GM12801 (cell line): ENCODE measurements around the gene PDE8B.

Source experiments
- TF ChIP-seq, protein P1 (sequence below): IDR thresholded peaks from one replicate; pipeline ENCODE4 v1.5.1; 2011; ENCODE audit warnings: control low read depth; ENCODE audit not compliant: insufficient read length; ENCODE audit errors: extremely low read depth

Gene PDE8B

DNA sequence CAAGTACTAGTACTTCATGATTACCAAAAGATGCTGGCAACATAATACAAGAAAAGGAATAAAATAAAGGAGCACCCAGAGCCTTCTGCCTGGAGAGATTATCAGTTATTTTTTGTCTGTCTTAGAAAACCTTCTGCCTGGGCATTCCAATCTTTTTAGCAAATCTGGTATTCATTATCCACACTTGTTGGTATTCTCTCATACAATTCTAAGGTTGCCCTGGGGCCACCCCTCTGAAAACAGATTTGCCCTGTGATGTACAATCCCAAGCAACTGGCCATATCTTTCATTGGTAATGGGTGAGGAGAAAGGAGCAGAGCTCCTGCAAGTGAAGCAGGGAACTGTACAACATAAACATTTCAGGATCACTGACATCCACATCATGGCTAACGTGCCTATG, 233.9 kb downstream of the PDE8B start:
- TF ChIP-seq, protein P1, sequence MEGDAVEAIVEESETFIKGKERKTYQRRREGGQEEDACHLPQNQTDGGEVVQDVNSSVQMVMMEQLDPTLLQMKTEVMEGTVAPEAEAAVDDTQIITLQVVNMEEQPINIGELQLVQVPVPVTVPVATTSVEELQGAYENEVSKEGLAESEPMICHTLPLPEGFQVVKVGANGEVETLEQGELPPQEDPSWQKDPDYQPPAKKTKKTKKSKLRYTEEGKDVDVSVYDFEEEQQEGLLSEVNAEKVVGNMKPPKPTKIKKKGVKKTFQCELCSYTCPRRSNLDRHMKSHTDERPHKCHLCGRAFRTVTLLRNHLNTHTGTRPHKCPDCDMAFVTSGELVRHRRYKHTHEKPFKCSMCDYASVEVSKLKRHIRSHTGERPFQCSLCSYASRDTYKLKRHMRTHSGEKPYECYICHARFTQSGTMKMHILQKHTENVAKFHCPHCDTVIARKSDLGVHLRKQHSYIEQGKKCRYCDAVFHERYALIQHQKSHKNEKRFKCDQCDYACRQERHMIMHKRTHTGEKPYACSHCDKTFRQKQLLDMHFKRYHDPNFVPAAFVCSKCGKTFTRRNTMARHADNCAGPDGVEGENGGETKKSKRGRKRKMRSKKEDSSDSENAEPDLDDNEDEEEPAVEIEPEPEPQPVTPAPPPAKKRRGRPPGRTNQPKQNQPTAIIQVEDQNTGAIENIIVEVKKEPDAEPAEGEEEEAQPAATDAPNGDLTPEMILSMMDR, result no peak

DNA sequence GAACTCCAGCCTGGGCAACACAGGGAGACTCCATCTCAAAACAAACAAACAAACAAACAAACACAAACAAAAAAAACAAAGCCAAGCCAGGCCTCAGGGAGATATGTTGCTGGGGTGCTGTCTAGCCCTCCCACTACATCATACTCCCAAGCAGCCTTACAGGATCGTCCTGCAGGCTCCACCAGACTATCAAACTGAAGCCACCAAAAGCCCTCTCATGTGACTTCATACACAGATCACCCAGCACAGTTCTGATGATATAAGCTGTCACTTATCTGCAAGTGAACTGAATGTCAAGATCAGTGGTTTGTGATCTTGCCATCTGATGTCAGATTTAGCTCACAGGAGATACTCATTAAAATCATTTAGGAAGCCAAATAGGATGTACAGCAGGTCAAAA, 238.4 kb downstream of the PDE8B start:
- TF ChIP-seq, protein P1, result no peak

DNA sequence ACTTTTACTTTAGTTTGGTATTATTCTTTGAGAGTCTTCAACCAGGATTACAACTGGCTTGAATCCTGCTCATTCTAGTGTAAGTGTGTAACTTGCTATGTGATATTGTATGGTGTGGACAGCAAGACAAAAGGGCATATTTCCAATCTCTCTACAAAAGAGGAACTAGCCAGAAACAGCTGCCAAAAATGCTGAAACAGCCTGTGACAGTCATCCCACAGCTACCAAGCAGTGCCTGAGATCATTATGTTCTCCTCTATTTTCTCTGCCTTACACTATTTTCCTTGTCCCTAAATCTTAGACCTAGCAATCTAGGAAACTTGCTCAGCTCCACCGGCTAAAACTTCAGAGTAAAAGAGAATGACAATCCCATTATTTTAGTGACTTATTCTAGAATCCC, 238.8 kb downstream of the PDE8B start:
- TF ChIP-seq, protein P1, result no peak

DNA sequence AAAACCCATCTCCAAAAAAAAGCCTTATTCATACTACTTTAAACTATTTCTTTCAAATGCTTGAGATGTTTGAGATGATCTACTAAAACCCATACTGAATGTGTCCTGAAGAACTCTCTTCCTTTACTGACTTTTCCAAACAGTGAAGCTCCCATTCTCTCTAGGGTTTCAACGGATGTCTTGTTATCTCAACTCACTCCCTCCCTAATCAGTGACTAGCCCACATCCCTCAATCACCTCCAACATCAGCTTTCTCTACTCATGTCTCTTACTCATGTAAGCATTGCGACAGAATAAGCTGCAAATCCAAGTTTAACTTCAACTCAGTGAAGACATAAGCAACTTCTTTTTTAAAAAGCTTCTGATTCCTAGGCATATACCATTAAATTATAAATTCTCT, 239.5 kb downstream of the PDE8B start:
- TF ChIP-seq, protein P1, result no peak

DNA sequence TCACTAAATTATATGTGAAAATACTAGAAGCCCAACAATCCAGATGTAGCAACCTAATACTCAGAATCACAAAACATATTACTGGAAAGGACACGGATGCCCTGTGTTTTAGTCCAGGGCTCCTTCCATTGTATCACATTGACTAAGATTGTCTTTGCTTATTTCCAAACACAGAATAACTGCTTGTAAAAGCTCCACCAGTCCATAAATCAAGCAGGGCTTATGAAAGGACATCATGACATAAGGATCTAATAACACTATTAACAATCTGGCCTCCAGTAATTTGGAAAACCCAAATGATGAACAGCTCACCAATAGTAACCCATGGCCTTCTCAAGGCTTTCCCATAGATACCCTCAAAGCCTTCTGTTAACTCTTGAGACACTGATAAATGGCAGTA, 241.9 kb downstream of the PDE8B start:
- TF ChIP-seq, protein P1, result no peak

GRCh38 chr5:77454123-77454522, 243.6 kb downstream of the PDE8B start:
- TF ChIP-seq, protein P1, result no peak

- TF ChIP-seq, protein P1, result no peak
Observed at GRCh38 chr5:77461287-77461686, 250.8 kb downstream of the PDE8B start.

DNA sequence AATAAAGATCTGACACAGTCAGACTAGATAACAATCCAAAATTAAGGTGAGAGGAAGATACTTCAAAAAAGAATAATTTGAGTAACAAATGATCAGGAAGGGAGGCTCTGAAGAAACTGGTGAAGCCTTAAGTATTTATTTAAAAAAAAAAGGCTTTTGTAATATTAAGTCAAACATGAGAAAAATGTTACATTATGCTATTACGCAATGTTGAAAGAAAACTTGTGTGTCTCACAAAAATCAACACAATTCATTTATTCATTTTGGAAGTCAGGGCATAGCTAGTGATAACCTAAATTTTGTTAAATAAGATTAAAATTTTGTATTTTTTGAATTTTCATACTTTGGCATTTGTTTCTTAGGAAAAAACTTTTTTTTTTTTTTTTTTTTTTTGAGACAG, 253.4 kb downstream of the PDE8B start:
- TF ChIP-seq, protein P1, result no peak
